Skeletal muscle satellite cell (primary cell): ENCODE measurements around the gene ASB18. TPM values are rescaled to one million over a fixed set of nuclear protein-coding genes. Genes with fewer than 3 reads are reported as not detected.

ENCODE experiments used
- H3K27me3 ChIP-seq: 2 replicates; pipeline ENCODE4 v1.7.0; 2013; ENCODE audit warnings: low read length; ENCODE audit not compliant: control insufficient read depth, insufficient read depth
- H3K36me3 ChIP-seq: 2 replicates; pipeline ENCODE4 v1.7.0; 2013; ENCODE audit warnings: mild to moderate bottlenecking, control low read depth, low read length; ENCODE audit not compliant: insufficient read depth
- H3K4me1 ChIP-seq: 2 replicates; pipeline ENCODE4 v1.7.0; 2013; ENCODE audit warnings: low read length; ENCODE audit not compliant: control insufficient read depth, insufficient read depth
- H3K4me2 ChIP-seq: 2 replicates; pipeline ENCODE4 v1.7.0; 2013; ENCODE audit warnings: mild to moderate bottlenecking, low read length
- H3K4me3 ChIP-seq: 2 replicates; pipeline ENCODE4 v1.7.0; 2013; ENCODE audit warnings: low read length
- H3K9ac ChIP-seq: 2 replicates; pipeline ENCODE4 v1.7.0; 2013; ENCODE audit warnings: mild to moderate bottlenecking, low read depth, low read length, moderate library complexity
- H3K9me3 ChIP-seq: replicated peaks from 2 replicates; pipeline ENCODE4 v1.7.0; 2013; ENCODE audit warnings: mild to moderate bottlenecking, control low read depth, low read length
- total RNA-seq: library from RNA; depleted of rRNA; stranded (reverse); fragments of >200 nt; gene quantifications from 2 replicates; pipeline ENCODE4 v1.2.3, GENCODE V29; 2012; rRNA removed

ASB18 gene, protein sequence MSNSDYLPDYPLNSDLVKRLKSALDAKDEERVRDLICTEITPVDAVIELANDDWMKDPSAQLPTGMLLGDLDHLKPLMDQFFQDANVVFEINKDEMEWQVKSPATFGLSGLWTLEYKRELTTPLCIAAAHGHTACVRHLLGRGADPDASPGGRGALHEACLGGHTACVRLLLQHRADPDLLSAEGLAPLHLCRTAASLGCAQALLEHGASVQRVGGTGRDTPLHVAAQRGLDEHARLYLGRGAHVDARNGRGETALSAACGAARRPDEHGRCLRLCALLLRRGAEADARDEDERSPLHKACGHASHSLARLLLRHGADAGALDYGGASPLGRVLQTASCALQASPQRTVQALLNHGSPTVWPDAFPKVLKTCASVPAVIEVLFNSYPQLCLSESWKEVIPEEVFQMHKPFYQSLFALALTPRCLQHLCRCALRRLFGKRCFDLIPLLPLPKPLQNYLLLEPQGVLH
- not detected in 2 replicates for total RNA-seq

DNA sequence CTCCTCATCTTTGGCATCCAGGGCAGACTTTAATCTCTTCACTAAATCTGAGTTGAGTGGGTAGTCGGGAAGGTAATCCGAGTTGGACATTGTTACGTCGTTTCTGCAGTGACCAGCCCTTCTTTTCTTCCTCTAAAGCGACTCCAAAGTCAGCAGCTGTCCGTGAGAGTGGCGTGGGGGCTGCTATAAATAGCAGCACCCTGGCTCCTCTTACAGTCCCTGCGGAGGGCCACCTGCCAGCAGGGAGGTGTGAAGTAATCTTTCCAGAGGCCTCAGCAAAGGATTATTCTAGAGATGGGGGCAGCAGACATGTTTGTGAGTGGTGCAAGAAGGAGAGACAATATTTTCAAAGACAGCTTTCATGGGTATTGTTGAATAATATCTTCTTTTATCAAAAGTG, at the start of gene ASB18:
ASB18 (minus strand) TSS at position 151 of the 400 bp plus-strand sequence; CDS start at position 90, 61 bp downstream.
- Histone ChIP-seq H3K9me3 (no peaks in the 10 kb centered on the region), H3K4me1 (no peaks in the 10 kb centered on the region), H3K4me3 (no peak within 1 kb of the TSS), H3K27me3 (peaks cover 3% of the 10 kb centered on the region), H3K36me3 (no peaks in the 10 kb centered on the region), H3K9ac (no peak within 1 kb of the TSS), H3K4me2 (no peak within 1 kb of the TSS)

DNA sequence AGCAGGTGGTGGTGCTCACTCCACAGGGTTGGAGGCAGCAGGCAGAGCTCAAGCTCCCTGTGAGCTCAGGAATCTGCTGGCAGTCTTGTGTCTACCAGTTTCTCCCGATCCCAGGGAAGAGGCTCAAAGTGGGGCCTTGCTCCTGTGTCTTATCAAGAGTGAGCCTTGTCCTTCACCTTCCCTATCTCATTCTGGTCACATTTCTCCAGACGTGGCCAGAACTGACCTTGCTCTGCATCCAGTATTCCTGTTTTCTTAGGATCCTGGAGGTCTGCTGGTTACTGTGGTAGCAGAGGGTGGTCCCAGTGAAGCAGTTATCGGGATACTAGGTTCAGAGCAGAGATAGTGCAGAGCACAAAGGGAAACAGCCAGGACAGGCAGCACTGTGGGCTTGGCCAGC, 47.1 kb upstream of the ASB18 start:
- H3K27me3 ChIP-seq, result no peaks in the 10 kb centered on the region
- no peak overlapping the region for H3K4me2 ChIP-seq
- H3K4me1 ChIP-seq, result no peaks in the 10 kb centered on the region
- H3K9ac ChIP-seq, result no peak overlapping the region
- H3K9me3 ChIP-seq, result no peaks in the 10 kb centered on the region
- H3K36me3 ChIP-seq, result no peaks in the 10 kb centered on the region
- no peak overlapping the region for H3K4me3 ChIP-seq

DNA sequence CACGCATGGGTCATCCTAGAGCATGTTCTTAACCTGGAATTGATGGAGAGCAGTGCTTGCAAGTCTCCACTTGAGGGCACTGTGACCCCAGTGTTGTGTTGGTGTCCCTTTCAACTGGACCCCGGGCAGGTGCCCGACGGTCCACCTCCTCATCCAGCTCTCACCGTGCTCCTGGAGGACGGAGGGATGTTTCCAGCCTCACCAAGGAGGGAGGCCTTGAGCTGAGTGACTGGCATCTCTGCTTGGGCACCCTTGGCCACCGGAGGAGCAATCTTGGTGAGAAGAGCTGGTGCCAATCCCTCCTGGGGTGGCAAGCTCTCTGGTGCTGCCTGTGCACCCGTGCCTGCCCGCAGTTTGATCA, 45.4 kb upstream of the ASB18 start:
- H3K4me3 ChIP-seq, result no peak overlapping the region
- no peaks in the 10 kb centered on the region for H3K27me3 ChIP-seq
- no peak overlapping the region for H3K9ac ChIP-seq
- no peaks in the 10 kb centered on the region for H3K9me3 ChIP-seq
- no peaks in the 10 kb centered on the region for H3K4me1 ChIP-seq
- no peak overlapping the region for H3K4me2 ChIP-seq
- H3K36me3 ChIP-seq, result no peaks in the 10 kb centered on the region

DNA sequence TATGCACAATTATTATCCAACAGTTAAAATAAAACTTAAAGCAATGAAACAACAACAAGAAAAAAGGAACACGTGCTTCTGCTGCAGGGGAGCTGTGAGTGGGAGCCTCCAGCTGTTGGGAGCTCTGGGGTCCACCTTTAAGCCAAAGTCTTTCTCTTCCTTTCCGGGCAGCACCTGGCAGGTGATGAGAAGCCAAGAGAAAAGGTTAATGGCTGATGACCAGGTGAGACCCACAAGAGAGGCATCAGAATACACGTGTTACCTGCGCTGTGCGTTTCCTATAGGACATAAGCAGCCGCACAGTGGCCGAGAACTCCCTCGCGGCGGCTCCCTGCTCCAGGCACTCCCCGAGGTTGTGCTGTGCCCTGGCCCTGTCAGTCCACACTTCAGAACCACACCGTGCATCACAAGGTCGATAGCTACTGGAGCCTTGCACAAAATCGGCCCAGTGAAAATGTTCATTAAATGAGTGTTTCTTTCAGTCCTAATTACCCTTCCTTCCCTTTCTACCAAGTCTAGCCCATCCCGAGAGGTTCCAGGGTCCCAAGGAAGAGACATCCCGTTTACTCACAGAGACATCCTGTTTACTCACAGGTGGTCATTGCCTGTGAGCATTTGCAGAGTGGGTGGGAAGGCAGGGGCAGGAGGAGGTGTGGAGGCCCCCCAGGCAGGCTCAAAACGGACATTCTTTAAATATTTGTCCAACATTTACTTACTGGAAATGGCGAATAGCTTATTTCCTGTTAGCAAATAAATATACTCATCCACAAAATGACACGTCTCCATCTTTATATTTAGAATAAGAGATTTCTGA, 44.9 kb upstream of the ASB18 start:
- no peak overlapping the region for H3K4me3 ChIP-seq
- H3K4me1 ChIP-seq, result no peaks in the 10 kb centered on the region
- H3K9ac ChIP-seq, result no peak overlapping the region
- H3K36me3 ChIP-seq, result no peaks in the 10 kb centered on the region
- no peaks in the 10 kb centered on the region for H3K9me3 ChIP-seq
- no peaks in the 10 kb centered on the region for H3K27me3 ChIP-seq
- no peak overlapping the region for H3K4me2 ChIP-seq

DNA sequence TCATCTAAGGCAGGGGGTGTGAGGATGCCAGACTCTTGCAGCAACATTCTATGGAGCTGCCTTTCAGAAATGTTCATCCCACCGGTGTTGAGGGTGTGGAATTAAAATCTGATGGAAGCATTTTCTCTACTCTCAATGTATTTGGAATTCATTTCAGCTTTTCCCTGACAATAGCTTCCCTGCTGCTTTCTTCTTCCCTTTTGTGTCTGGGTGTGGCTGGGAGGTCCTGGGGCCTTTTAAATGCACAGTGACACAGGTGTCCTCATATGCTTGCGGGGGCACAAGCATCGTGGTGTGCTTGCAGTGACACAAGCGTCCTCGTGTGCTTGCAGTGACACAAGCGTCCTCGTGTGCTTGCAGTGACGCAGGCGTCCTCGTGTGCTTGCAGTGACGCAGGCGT, 43.4 kb upstream of the ASB18 start:
- Histone ChIP-seq H3K4me1 (no peaks in the 10 kb centered on the region), H3K9ac (no peak overlapping the region), H3K4me3 (no peak overlapping the region), H3K27me3 (no peaks in the 10 kb centered on the region), H3K9me3 (no peaks in the 10 kb centered on the region), H3K4me2 (no peak overlapping the region), H3K36me3 (no peaks in the 10 kb centered on the region)

DNA sequence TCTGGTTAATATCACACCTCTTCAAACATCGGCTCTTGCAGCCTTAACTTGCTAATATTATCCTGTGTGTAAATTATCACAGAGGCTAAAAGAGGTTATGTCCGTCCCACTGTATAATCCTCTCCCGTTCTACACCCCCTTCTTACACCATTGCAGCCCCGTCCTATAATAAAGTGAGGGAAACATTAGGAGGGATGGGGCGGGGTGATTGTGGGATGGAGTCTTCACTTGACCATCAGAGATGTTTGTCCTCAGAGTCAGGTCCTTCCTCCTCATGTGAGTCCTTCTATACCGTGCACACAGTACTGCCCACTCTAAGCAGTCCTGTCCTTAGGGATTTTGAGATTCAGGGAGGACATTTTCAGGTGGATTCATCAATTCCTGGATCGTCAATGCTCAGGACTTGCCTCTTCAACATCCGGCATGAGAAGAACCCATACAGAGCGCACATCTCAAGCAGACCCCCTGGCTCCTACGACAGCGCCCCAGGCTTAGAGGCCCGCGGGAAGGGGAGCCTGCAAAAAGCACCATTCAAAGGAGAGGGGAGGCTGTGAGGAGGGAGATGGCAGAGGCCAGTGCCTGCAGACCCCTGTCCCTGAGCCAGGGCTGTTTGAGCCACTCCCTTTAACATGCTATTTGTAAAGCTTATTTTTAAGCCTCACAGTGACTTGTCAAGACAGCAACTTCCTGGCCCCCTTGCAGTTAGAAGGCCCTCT, 42.8 kb upstream of the ASB18 start:
- no peaks in the 10 kb centered on the region for H3K9me3 ChIP-seq

DNA sequence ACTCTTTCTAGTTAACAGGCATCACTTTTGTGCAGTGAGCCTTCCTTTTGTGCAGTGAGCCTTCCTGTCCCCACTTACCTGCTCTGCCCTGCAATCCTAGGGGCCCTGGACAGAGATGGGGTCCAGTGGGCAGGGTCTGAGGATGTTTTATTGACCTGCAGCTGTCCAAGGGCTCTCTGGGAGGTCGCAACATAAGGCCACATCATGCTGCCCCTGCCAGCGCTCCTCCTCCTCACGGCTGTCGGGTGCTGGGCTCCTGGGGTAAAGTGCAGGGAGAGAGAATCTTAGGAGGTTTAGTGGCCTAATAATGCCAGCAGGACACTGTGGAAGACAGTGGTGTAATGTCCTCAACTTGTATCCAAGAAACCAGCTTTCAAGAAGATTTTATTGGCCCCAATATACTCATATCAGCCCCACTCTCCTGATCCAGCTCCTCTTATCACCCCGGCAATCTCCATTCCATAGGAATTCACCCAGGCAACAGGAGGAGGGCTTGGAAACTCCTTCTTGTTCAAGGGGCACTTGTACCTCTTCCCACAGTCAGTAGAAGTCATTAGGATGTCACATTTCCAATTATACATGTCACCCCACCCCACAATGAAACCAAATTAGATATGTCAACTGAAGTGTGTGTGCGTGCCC, 41.9 kb upstream of the ASB18 start:
- Histone ChIP-seq H3K9ac (no peak overlapping the region), H3K4me3 (no peak overlapping the region), H3K36me3 (no peaks in the 10 kb centered on the region)

More for the DNA sequence above, 42.8 kb upstream of the ASB18 start:
- Histone ChIP-seq H3K4me3 (no peak overlapping the region), H3K4me1 (no peaks in the 10 kb centered on the region), H3K9ac (no peak overlapping the region), H3K36me3 (no peaks in the 10 kb centered on the region), H3K27me3 (no peaks in the 10 kb centered on the region), H3K4me2 (no peak overlapping the region)

DNA sequence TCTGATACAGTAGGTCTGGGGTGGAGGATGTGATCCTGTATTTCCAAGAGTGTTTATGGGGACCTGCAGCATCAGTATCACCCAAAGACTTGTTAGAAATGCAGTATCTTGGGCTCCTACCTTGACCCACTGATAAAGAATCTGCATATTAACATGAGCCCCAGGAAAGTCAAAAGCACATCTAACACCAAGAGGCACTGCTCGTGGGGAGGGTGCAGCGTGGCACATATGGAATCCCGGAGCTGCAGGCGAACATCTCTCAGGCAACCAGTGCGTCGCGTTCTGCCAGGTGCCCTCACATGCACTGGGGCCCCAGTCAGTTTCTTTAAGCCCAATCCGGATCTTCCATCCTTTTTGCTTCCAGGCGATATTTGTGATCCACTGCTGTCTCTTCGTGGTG, 41.3 kb upstream of the ASB18 start:
- no peak overlapping the region for H3K9ac ChIP-seq
- no peaks in the 10 kb centered on the region for H3K36me3 ChIP-seq
- H3K9me3 ChIP-seq, result no peaks in the 10 kb centered on the region
- H3K4me1 ChIP-seq, result no peaks in the 10 kb centered on the region
- H3K27me3 ChIP-seq, result no peaks in the 10 kb centered on the region
- no peak overlapping the region for H3K4me3 ChIP-seq
- no peak overlapping the region for H3K4me2 ChIP-seq

More for the DNA sequence above, 41.9 kb upstream of the ASB18 start:
- H3K9me3 ChIP-seq, result no peaks in the 10 kb centered on the region
- no peaks in the 10 kb centered on the region for H3K27me3 ChIP-seq
- no peaks in the 10 kb centered on the region for H3K4me1 ChIP-seq
- H3K4me2 ChIP-seq, result no peak overlapping the region

DNA sequence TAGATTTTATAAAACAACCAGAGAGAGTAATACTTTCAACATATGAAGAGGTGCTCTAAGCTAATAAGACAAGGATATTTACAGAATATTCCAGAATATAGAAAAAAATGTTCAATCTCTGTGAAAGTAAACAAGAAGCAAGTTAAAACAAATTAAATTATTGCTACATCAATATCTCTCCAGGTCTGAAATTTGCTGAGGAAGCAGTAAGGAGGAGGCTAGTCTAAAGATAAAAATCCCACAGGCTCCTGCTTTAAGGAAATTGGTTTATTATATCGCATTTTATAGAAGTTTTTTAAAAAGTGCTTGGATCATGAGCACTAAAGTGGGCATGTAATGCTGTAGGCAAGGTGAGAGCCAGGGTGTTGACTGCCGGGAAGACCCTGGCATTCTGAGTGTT, 39.7 kb upstream of the ASB18 start:
- H3K4me3 ChIP-seq, result no peak overlapping the region
- H3K4me1 ChIP-seq, result no peaks in the 10 kb centered on the region
- H3K9ac ChIP-seq, result no peak overlapping the region
- H3K4me2 ChIP-seq, result no peak overlapping the region
- H3K36me3 ChIP-seq, result no peaks in the 10 kb centered on the region
- H3K27me3 ChIP-seq, result no peaks in the 10 kb centered on the region
- H3K9me3 ChIP-seq, result no peaks in the 10 kb centered on the region

DNA sequence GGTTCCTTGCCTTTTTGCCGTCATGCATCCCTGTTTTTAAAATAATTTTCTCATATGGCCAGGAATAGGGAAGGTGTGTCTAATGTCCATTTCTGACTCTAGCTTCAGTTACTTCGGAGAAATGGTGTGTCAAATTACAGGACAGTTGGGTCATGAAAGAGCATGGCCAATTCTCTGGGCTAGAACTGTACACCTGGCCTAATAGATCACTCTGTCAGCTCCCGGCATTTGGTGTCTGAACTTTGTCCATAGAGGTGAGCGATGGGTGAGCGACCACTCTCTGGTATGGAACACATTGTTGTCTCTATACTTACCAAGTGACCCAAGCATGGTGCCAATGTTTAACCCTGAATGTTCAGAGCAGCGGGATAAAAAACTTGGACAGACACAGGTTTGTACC, 38.3 kb upstream of the ASB18 start:
- Histone ChIP-seq H3K4me1 (no peaks in the 10 kb centered on the region), H3K36me3 (no peaks in the 10 kb centered on the region), H3K4me3 (no peak overlapping the region), H3K27me3 (no peaks in the 10 kb centered on the region), H3K4me2 (no peak overlapping the region), H3K9me3 (no peaks in the 10 kb centered on the region), H3K9ac (no peak overlapping the region)

DNA sequence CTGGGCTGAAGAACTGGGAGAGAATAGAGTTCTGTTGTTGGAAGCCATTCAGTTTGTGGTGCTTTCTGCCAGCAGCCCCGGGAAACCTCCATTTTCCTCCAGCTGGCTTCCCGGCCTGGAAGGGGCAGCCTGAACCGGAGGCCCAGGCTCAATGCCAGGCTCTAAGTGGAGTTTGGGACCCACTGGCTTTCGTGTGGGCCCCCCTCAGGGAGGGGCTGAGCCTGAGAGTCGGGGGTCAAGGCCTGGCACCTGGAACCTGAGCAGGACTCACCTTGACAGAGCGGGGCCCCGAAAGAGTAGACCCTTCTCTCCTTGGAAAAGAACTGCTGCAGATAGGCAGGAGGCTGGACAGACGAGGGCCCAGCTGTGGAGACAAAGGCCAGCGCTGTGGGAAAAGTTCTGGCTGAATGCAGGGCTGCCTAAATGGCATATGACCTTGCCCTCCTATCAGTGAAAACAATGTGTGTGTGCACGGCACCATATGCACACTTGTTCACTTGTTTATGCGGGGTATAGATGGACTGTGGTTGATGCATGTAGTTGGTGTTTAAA, 34.8 kb upstream of the ASB18 start:
- Histone ChIP-seq H3K9me3 (no peaks in the 10 kb centered on the region), H3K4me3 (no peak overlapping the region), H3K9ac (no peak overlapping the region), H3K27me3 (no peaks in the 10 kb centered on the region), H3K36me3 (no peaks in the 10 kb centered on the region), H3K4me1 (no peaks in the 10 kb centered on the region), H3K4me2 (no peak overlapping the region)
